K562 (cell line): Measurements from ENCODE around the gene NIPAL3. TPM values are rescaled to one million over a fixed set of nuclear protein-coding genes. Genes with fewer than 3 reads are reported as not detected.
A peak's percentile ranks its signal among the peaks of the same experiment; 100 is the strongest.

Experiments
- ATF6 ChIP-seq: sonication (generic); formaldehyde crosslinking; IDR thresholded peaks from 2 replicates; pipeline ENCODE4 v1.4.0; 2020; ENCODE audit warnings: mild to moderate bottlenecking, missing genetic modification reagents
- CBFA2T3 ChIP-seq: fragments of 450-650 bp; IDR thresholded peaks from 2 replicates; pipeline ENCODE4 v1.6.1; 2017
- CCAR2 ChIP-seq: fragments of 200-400 bp; formaldehyde crosslinking; IDR thresholded peaks from 2 replicates; pipeline ENCODE4 v1.6.1; 2017; ENCODE audit warnings: mild to moderate bottlenecking, low read depth, low read length
- CLOCK ChIP-seq: fragments of 250-450 bp; sonication (Bioruptor Pico); IDR thresholded peaks from 2 replicates; pipeline ENCODE4 v1.4.0; 2020; ENCODE audit warnings: mild to moderate bottlenecking, moderate library complexity, borderline replicate concordance
- GTF2F1 ChIP-seq: IDR thresholded peaks from 2 replicates; pipeline ENCODE4 v1.6.1; 2011; ENCODE audit warnings: low read depth, low read length, improper control_type of control experiment
- KDM4B ChIP-seq, 2 experiments: fragments of 450-650 bp in 1 of 2; sonication (generic) in 1 of 2; IDR thresholded peaks; 2 replicates each; pipeline ENCODE4 v1.6.1; 2016 to 2017; ENCODE audit warnings: borderline replicate concordance in 2 of 2, antibody characterized with exemption in 1 of 2, low read depth in 1 of 2, mild to moderate bottlenecking in 1 of 2
- MCM5 ChIP-seq: fragments of 450-650 bp; IDR thresholded peaks from 2 replicates; pipeline ENCODE4 v1.6.1; 2016; ENCODE audit warnings: low read depth
- NR2C2 ChIP-seq, 2 experiments: fragments of 200-800 bp in 1 of 2; sonication (Bioruptor generic) in 1 of 2; sonication (generic) in 1 of 2; formaldehyde crosslinking in 1 of 2; IDR thresholded peaks; 2 replicates each; pipeline versions ENCODE4 v1.6.1 to v1.8.0; 2016 to 2022; ENCODE audit warnings: mild to moderate bottlenecking in 1 of 2, missing compliant biosample characterization in 1 of 2, missing genetic modification characterization in 1 of 2, missing genetic modification reagents in 1 of 2
- PTTG1 ChIP-seq: fragments of 450-650 bp; IDR thresholded peaks from 2 replicates; pipeline ENCODE4 v1.6.1; 2016; ENCODE audit warnings: low read depth, mild to moderate bottlenecking, missing genetic modification characterization, missing compliant biosample characterization
- SETDB1 ChIP-seq: IDR thresholded peaks from one replicate; pipeline ENCODE4 v1.6.1; 2012; ENCODE audit warnings: low read length, control low read depth, inconsistent platforms
- SMAD3 ChIP-seq: fragments of 450-650 bp; formaldehyde crosslinking; conservative IDR thresholded peaks from 2 replicates; pipeline ENCODE4 v1.4.0; 2020; ENCODE audit warnings: mild to moderate bottlenecking
- THRAP3 ChIP-seq: fragments of 450-650 bp; IDR thresholded peaks from 2 replicates; pipeline ENCODE4 v1.6.1; 2016; ENCODE audit warnings: mild to moderate bottlenecking, inconsistent platforms, borderline replicate concordance
- YY1 ChIP-seq, 3 experiments: IDR thresholded peaks; 2 replicates each; pipeline ENCODE4 v1.6.1; 2011; ENCODE audit warnings: low read length in 2 of 3, mild to moderate bottlenecking in 2 of 3, moderate library complexity in 2 of 3, borderline replicate concordance in 1 of 3, control low read depth in 1 of 3, low read depth in 1 of 3; ENCODE audit not compliant: insufficient read depth in 3 of 3, insufficient replicate concordance in 2 of 3, control insufficient read depth in 1 of 3, insufficient read length in 1 of 3; ENCODE audit errors: extremely low read depth in 1 of 3
- ZKSCAN1 ChIP-seq: fragments of 150-350 bp; IDR thresholded peaks from 2 replicates; pipeline ENCODE4 v1.6.1; 2016; ENCODE audit warnings: low read depth, low read length
- ZNF24 ChIP-seq: fragments of 450-650 bp; IDR thresholded peaks from 2 replicates; pipeline ENCODE4 v1.6.1; 2016
- ZNF398 ChIP-seq: fragments of 250-450 bp; sonication (Bioruptor Pico); IDR thresholded peaks from 2 replicates; pipeline ENCODE4 v1.8.0; 2021; ENCODE audit warnings: moderate library complexity, mild to moderate bottlenecking, inconsistent platforms
- ZNF707 ChIP-seq: fragments of 250-450 bp; sonication (Bioruptor Pico); conservative IDR thresholded peaks from 2 replicates; pipeline ENCODE4 v1.8.0; 2022; ENCODE audit warnings: inconsistent platforms, mild to moderate bottlenecking, moderate library complexity
- polyA plus RNA-seq, 8 experiments: library from polyadenylated mRNA; depleted of rRNA in 4 of 8; stranded (reverse) in 5 of 8; unstranded in 3 of 8; fragments of >200 nt; fragmentation: Nextera tagmentation in 2 of 8; fragmentation: Illumina TruSeq in 1 of 8; extraction: Ambion mirVana in 2 of 8; extraction: Trizol in 1 of 8; gene quantifications; 2 replicates each; pipeline versions ENCODE4 v1.2.1 to v1.2.3, GENCODE V29; 2011 to 2014; ENCODE audit warnings: inconsistent platforms in 1 of 8, missing spikeins in 1 of 8
- total RNA-seq, 7 experiments: library from RNA; depleted of rRNA in 6 of 7; stranded (reverse); fragments of >200 nt in 6 of 7; fragmentation: Illumina TruSeq in 2 of 7; extraction: Trizol in 2 of 7; gene quantifications; 2 replicates each; pipeline versions ENCODE4 v1.2.1 to v1.2.3, GENCODE V29; 2011 to 2021; ENCODE audit warnings: low replicate concordance in 1 of 7

Gene NIPAL3
- total and polyA plus RNA-seq, 9 of the 15 experiments (the other 6 are each of a cell fraction or from before 2014, with no cell fraction given), result 10.5 to 26.3 (median 16.0) TPM

GRCh38 chr1:24415910-24416665 lies 486 bp downstream of the NIPAL3 start (continued):
- TF ChIP-seq ATF6 (CRISPR knock-in tag), result peak; percentile 82; the same call in 1 of the 2 replicates
- no peak for TF ChIP-seq ZNF707 (CRISPR knock-in tag)
- TF ChIP-seq SETDB1, result no peak
- no peak for TF ChIP-seq ZNF24
- TF ChIP-seq ZKSCAN1, result no peak
- TF ChIP-seq NR2C2 (CRISPR knock-in tag; IDR thresholded peaks at IDR 0.05), result no peak
- no peak for TF ChIP-seq NR2C2 (tag; IDR thresholded peaks at IDR 0.05)
- no peak for TF ChIP-seq SMAD3 (CRISPR knock-in tag)
- TF ChIP-seq YY1 (IDR thresholded peaks at IDR 0.05; ENCODE audit: borderline replicate concordance in 1 of 3, control insufficient read depth in 1 of 3, extremely low read depth in 1 of 3, insufficient read depth in 3 of 3, insufficient read length in 1 of 3, insufficient replicate concordance in 2 of 3, low read depth in 1 of 3, low read length in 2 of 3), result peak in 1 of 3 experiments; percentile 7
- no peak for TF ChIP-seq GTF2F1
- TF ChIP-seq KDM4B (IDR thresholded peaks at IDR 0.05; ENCODE audit: borderline replicate concordance in 2 of 2, low read depth in 1 of 2), result no peak
- TF ChIP-seq CCAR2, result no peak
- no peak for TF ChIP-seq PTTG1
- no peak for TF ChIP-seq CBFA2T3
- no peak for TF ChIP-seq CLOCK (CRISPR knock-in tag)
- TF ChIP-seq MCM5, result no peak
- no peak for TF ChIP-seq THRAP3
- no peak for TF ChIP-seq ZNF398 (CRISPR knock-in tag)
